ENCODE measurements around the gene RANBP10. TPM values are rescaled to one million over a fixed set of nuclear protein-coding genes. Genes with fewer than 3 reads are reported as not detected.

RANBP10 gene
- total and polyA plus RNA-seq, 9 of the 15 experiments (the other 6 are each of a cell fraction or from before 2014, with no cell fraction given), result 0.61 to 19.3 (median 5.9) TPM

DNA sequence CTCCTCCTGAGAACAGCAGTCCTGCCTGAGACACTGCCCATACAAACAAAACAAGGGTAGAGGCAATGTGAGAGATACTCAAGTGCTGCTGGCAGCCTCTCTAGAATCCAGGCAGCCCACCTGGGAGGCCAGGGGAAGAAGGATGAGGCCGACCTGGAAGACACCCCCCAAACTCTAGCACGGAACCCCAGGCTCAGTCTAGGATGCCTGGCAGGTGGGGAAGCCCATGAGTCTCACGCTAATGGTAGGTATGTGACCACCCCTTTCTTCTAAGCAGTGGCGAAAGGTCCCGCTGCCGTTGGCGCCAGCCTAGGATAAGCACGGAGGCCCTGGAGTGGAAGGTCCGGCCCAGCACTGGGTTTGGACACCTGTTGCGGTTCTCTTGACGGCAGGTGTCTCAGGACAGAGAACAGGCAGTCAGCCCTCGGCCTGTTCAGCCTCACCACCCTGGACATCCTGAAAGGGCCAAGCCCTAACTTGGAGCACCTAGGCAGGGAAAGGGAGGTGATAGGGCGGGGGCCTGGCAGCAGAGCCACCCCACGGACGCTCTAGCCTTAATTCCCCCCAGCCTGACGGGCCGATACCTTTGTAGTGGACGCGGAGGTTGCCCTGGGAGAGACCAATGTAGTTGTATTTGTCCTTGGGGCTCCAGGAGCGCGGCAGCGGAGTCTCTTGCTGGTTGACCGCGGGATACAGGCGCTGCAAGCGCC lies 487 bp downstream of the RANBP10 start (continued):
- TF ChIP-seq GTF2E2 (tag; IDR thresholded peaks at IDR 0.05) (0 out of 2 replicates have a peak, but pooled peaks have one; percentile 90), ZNF282 (CRISPR knock-in tag; IDR thresholded peaks at IDR 0.05) (no peak), MEF2D (tag; conservative IDR thresholded peaks at IDR 0.05; ENCODE audit: low read depth) (no peak), POU5F1 (IDR thresholded peaks at IDR 0.05; ENCODE audit: borderline replicate concordance, low read depth, low read length, partially characterized antibody) (no peak), FOXP1 (CRISPR knock-in tag; IDR thresholded peaks at IDR 0.05) (peak; percentile 24; the same call in 1 of the 2 replicates), ZNF277 (CRISPR knock-in tag; IDR thresholded peaks at IDR 0.05; ENCODE audit: borderline replicate concordance) (no peak), TCF7 (IDR thresholded peaks at IDR 0.05; ENCODE audit: borderline replicate concordance) (0 out of 2 replicates have a peak, but pooled peaks have one; percentile 40), NFIX (CRISPR knock-in tag; IDR thresholded peaks at IDR 0.05; ENCODE audit: low read depth) (no peak), DACH1 (IDR thresholded peaks at IDR 0.05; ENCODE audit: partially characterized antibody) (no peak), FOXK1 (CRISPR knock-in tag; IDR thresholded peaks at IDR 0.05; ENCODE audit: borderline replicate concordance) (0 out of 2 replicates have a peak, but pooled peaks have one; percentile 77), PHF20 (IDR thresholded peaks at IDR 0.05; ENCODE audit: partially characterized antibody) (peak; percentile 62), TEAD4 (IDR thresholded peaks at IDR 0.05; ENCODE audit: low read length) (no peak), TEAD4 (CRISPR knock-in tag; IDR thresholded peaks at IDR 0.05; ENCODE audit: borderline replicate concordance) (peak; percentile 16; the same call in 1 of the 2 replicates), ZNF12 (CRISPR knock-in tag; IDR thresholded peaks at IDR 0.05) (0 out of 2 replicates have a peak, but pooled peaks have one; percentile 6), ZNF232 (CRISPR knock-in tag; IDR thresholded peaks at IDR 0.05) (0 out of 2 replicates have a peak, but pooled peaks have one; percentile 23), ZNF224 (CRISPR knock-in tag; IDR thresholded peaks at IDR 0.05) (0 out of 2 replicates have a peak, but pooled peaks have one; percentile 70), EGR1 (conservative IDR thresholded peaks at IDR 0.05) (0 out of 2 replicates have a peak, but pooled peaks have one; percentile 51), CTBP1 (IDR thresholded peaks at IDR 0.05; ENCODE audit: borderline replicate concordance) (0 out of 2 replicates have a peak, but pooled peaks have one; percentile 27), HDAC1 (IDR thresholded peaks at IDR 0.05) (peak in 1 of 2 experiments; percentile 46; a peak in 2 of 4 replicates)
- TF ChIP-seq, protein P1, sequence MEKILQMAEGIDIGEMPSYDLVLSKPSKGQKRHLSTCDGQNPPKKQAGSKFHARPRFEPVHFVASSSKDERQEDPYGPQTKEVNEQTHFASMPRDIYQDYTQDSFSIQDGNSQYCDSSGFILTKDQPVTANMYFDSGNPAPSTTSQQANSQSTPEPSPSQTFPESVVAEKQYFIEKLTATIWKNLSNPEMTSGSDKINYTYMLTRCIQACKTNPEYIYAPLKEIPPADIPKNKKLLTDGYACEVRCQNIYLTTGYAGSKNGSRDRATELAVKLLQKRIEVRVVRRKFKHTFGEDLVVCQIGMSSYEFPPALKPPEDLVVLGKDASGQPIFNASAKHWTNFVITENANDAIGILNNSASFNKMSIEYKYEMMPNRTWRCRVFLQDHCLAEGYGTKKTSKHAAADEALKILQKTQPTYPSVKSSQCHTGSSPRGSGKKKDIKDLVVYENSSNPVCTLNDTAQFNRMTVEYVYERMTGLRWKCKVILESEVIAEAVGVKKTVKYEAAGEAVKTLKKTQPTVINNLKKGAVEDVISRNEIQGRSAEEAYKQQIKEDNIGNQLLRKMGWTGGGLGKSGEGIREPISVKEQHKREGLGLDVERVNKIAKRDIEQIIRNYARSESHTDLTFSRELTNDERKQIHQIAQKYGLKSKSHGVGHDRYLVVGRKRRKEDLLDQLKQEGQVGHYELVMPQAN (IDR thresholded peaks at IDR 0.05; ENCODE audit: borderline replicate concordance), result peak; percentile 58; the same call in 1 of the 2 replicates
- TF ChIP-seq, protein P2, sequence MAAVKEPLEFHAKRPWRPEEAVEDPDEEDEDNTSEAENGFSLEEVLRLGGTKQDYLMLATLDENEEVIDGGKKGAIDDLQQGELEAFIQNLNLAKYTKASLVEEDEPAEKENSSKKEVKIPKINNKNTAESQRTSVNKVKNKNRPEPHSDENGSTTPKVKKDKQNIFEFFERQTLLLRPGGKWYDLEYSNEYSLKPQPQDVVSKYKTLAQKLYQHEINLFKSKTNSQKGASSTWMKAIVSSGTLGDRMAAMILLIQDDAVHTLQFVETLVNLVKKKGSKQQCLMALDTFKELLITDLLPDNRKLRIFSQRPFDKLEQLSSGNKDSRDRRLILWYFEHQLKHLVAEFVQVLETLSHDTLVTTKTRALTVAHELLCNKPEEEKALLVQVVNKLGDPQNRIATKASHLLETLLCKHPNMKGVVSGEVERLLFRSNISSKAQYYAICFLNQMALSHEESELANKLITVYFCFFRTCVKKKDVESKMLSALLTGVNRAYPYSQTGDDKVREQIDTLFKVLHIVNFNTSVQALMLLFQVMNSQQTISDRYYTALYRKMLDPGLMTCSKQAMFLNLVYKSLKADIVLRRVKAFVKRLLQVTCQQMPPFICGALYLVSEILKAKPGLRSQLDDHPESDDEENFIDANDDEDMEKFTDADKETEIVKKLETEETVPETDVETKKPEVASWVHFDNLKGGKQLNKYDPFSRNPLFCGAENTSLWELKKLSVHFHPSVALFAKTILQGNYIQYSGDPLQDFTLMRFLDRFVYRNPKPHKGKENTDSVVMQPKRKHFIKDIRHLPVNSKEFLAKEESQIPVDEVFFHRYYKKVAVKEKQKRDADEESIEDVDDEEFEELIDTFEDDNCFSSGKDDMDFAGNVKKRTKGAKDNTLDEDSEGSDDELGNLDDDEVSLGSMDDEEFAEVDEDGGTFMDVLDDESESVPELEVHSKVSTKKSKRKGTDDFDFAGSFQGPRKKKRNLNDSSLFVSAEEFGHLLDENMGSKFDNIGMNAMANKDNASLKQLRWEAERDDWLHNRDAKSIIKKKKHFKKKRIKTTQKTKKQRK (IDR thresholded peaks at IDR 0.05; ENCODE audit: borderline replicate concordance, low read depth, low read length), result no peak
